SK-N-SH treated with all-trans-retinoic acid at 6 μM for 48 hours (cell line): ENCODE results near the gene WAC.

ENCODE experiments used
- ARNTL ChIP-seq: fragments of 450-650 bp; formaldehyde crosslinking; IDR thresholded peaks from 2 replicates; pipeline ENCODE4 v1.5.0; 2020; ENCODE audit warnings: low read depth, mild to moderate bottlenecking, moderate library complexity, borderline replicate concordance
- BACH2 ChIP-seq: fragments of 250-450 bp; sonication (Bioruptor Pico); IDR thresholded peaks from 2 replicates; pipeline ENCODE4 v1.9.0; 2021; ENCODE audit warnings: mild to moderate bottlenecking, borderline replicate concordance
- ESRRG ChIP-seq: fragments of 250-450 bp; sonication (Bioruptor Pico); IDR thresholded peaks from 2 replicates; pipeline ENCODE4 v1.6.1; 2021; ENCODE audit warnings: mild to moderate bottlenecking
- GLIS3 ChIP-seq: fragments of 250-450 bp; sonication (Bioruptor Pico); IDR thresholded peaks from 2 replicates; pipeline ENCODE4 v1.5.0; 2020; ENCODE audit warnings: mild to moderate bottlenecking, moderate library complexity
- ISL1 ChIP-seq: fragments of 250-450 bp; sonication (Bioruptor Pico); IDR thresholded peaks from 2 replicates; pipeline ENCODE4 v2.1.2; 2022; ENCODE audit warnings: mild to moderate bottlenecking, moderate library complexity
- OSR1 ChIP-seq: fragments of 250-450 bp; sonication (Bioruptor Pico); IDR thresholded peaks from 2 replicates; pipeline ENCODE4 v1.8.0; 2022; ENCODE audit warnings: moderate library complexity, mild to moderate bottlenecking, inconsistent platforms
- RARB ChIP-seq: fragments of 250-450 bp; sonication (Bioruptor Pico); IDR thresholded peaks from 2 replicates; pipeline ENCODE4 v1.8.0; 2021; ENCODE audit warnings: mild to moderate bottlenecking, moderate library complexity
- ZFP3 ChIP-seq: fragments of 250-450 bp; sonication (Bioruptor Pico); IDR thresholded peaks from 2 replicates; pipeline ENCODE4 v1.5.0; 2020; ENCODE audit warnings: mild to moderate bottlenecking, moderate library complexity
- ZFP30 ChIP-seq: fragments of 450-650 bp; formaldehyde crosslinking; IDR thresholded peaks from 2 replicates; pipeline ENCODE4 v1.5.0; 2022; ENCODE audit warnings: mild to moderate bottlenecking, moderate library complexity
- ZNF70 ChIP-seq: fragments of 450-650 bp; formaldehyde crosslinking; IDR thresholded peaks from 2 replicates; pipeline ENCODE4 v1.5.0; 2020; ENCODE audit warnings: mild to moderate bottlenecking, moderate library complexity
- TF ChIP-seq, protein P1 (sequence below): fragments of 250-450 bp; sonication (Bioruptor Pico); IDR thresholded peaks from 2 replicates; pipeline ENCODE4 v1.8.0; 2020; ENCODE audit warnings: mild to moderate bottlenecking, moderate library complexity, borderline replicate concordance
- TF ChIP-seq, protein P2 (sequence below): fragments of 250-450 bp; sonication (Bioruptor Pico); IDR thresholded peaks from 2 replicates; pipeline ENCODE4 v1.5.0; 2020; ENCODE audit warnings: mild to moderate bottlenecking, moderate library complexity

GRCh38 chr10:28523725-28524252 lies 9.1 kb upstream of the WAC start:
- TF ChIP-seq ISL1 (CRISPR knock-in tag): no peak
- no peak for TF ChIP-seq BACH2 (CRISPR knock-in tag)
- no peak for TF ChIP-seq OSR1 (CRISPR knock-in tag)
- TF ChIP-seq ZFP3 (CRISPR knock-in tag): no peak
- TF ChIP-seq, protein P1, sequence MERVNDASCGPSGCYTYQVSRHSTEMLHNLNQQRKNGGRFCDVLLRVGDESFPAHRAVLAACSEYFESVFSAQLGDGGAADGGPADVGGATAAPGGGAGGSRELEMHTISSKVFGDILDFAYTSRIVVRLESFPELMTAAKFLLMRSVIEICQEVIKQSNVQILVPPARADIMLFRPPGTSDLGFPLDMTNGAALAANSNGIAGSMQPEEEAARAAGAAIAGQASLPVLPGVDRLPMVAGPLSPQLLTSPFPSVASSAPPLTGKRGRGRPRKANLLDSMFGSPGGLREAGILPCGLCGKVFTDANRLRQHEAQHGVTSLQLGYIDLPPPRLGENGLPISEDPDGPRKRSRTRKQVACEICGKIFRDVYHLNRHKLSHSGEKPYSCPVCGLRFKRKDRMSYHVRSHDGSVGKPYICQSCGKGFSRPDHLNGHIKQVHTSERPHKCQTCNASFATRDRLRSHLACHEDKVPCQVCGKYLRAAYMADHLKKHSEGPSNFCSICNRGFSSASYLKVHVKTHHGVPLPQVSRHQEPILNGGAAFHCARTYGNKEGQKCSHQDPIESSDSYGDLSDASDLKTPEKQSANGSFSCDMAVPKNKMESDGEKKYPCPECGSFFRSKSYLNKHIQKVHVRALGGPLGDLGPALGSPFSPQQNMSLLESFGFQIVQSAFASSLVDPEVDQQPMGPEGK: no peak
- TF ChIP-seq GLIS3 (CRISPR knock-in tag): no peak
- no peak for TF ChIP-seq RARB (CRISPR knock-in tag)
- no peak for TF ChIP-seq ESRRG (CRISPR knock-in tag)
- no peak for TF ChIP-seq ARNTL (CRISPR knock-in tag)
- TF ChIP-seq ZNF70: no peak
- TF ChIP-seq, protein P2, sequence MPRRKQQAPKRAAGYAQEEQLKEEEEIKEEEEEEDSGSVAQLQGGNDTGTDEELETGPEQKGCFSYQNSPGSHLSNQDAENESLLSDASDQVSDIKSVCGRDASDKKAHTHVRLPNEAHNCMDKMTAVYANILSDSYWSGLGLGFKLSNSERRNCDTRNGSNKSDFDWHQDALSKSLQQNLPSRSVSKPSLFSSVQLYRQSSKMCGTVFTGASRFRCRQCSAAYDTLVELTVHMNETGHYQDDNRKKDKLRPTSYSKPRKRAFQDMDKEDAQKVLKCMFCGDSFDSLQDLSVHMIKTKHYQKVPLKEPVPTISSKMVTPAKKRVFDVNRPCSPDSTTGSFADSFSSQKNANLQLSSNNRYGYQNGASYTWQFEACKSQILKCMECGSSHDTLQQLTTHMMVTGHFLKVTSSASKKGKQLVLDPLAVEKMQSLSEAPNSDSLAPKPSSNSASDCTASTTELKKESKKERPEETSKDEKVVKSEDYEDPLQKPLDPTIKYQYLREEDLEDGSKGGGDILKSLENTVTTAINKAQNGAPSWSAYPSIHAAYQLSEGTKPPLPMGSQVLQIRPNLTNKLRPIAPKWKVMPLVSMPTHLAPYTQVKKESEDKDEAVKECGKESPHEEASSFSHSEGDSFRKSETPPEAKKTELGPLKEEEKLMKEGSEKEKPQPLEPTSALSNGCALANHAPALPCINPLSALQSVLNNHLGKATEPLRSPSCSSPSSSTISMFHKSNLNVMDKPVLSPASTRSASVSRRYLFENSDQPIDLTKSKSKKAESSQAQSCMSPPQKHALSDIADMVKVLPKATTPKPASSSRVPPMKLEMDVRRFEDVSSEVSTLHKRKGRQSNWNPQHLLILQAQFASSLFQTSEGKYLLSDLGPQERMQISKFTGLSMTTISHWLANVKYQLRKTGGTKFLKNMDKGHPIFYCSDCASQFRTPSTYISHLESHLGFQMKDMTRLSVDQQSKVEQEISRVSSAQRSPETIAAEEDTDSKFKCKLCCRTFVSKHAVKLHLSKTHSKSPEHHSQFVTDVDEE: no peak
- TF ChIP-seq ZFP30 (CRISPR knock-in tag): no peak
